NCI-H128 (cell line): ENCODE results near the gene SYNGR4.

ENCODE experiments used
- DNase-seq: peaks from one replicate; lab custom pipeline; 2025; ENCODE audit not compliant: unreplicated experiment; lab: John Stamatoyannopoulos, UW

The SYNGR4 gene

DNA sequence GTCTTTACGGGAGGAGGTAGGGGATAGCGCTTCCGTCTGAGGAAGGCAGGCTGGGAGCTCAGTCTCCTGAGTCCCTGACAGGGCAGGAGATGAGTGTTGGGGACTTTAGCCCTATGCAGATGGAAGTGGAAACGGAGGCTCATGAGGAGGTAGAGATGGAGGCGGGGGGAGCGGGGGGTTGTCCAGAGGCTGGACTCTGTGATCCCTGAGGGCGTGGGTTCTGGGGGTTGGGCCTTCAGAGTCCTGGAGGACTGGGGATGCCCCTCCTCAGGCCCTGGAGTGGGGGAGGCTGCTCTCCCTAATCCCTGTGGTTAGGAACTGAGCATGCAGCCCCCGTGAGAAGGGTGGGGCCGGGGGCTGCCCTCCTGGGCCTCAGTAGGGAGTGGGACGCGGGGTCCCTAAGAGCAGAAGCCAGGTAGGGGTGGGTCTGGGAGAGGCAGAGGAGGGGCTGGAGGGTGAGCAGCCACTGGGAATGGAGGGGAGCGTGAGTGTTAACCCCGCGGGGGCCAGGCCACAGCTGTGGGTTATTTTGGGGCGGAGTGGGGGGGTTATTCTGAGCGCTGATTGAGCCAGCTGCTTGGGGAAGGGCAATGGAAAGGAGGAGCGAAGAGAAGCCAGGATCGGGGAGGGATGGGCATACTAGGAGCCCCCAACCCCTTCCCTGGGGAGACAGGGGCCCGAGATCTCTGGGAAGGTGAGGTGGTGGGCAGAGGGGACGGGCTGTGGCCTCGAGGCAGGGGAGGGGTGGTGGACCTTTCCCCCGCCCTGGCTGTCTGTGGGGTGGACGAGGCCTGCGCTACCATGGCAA lies 32.1 kb downstream of the SYNGR4 start:
- no peak for DNase-seq

DNA sequence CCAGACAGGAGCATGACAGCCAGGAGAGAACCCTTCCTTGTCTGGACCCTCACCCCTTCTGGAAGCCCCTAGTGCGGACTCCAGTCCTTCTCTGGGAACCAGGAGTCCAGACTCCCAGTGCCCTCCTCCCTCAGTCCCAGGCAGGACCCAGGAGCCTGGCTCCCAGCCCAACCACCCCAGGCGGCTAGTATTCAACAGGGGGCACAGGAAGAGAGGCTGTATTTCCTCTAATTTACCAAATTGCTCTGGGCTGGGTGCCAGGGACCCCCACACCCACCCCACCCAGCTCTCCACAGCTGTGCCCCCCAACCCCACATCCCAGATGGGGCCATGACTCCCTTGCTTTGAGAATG lies 32.6 kb downstream of the SYNGR4 start:
- DNase-seq = no peak

DNA sequence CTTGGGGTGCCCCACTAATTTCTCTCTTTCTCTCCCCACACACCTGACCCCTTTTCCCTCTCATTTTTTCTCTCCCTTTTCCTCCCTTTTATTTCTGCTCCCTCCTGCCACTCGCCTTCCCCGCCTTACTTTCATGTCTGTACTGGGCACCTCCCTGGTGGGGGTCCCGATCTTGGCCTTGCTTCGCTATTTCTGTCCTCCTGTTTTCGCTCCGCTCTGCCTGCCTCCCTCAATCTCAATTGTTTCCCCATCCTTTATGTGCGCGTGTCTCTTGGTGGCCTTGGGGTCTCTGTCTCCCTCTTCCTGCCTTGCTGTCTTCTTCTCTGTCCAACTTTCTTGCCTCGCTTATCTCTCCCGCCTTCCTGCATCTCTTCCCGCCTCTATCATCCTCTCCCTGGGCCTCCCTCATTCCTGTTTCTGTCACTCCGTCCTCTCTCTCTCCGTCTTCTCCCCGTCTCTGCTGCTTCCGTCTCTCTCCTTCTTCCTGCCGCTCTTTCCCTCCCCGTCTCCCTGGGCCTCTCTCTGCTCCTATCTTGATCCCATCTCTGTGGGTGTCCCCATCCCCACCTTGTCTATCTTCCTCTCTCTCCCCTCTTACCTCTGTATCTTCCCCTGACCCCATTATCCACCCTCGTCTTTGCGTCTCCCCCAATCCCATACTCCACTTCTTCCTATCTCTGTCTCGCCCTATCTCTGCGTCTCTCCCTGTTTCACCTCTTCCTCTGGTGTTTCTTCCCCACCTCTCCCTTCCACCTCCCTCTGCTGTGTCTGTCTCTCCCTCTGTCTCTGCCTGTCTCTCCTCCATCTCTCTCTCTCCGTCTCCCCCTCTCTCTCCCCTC lies 33.3 kb downstream of the SYNGR4 start:
- DNase-seq = no peak

DNA sequence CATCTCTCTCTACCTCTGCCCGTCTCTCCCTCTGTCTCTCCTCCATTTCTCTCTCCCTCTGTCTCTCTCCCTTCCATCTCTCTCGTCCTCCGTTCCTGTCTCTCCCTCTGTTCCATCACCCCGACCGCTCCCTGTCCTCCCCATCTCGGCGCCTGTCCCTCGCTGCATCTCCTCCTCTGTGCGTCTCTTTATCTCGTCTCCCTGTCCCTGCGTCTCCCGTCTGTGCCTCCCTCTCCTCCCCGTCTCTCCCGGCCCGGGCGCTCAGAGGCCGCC lies 33.9 kb downstream of the SYNGR4 start:
- no peak for DNase-seq

DNA sequence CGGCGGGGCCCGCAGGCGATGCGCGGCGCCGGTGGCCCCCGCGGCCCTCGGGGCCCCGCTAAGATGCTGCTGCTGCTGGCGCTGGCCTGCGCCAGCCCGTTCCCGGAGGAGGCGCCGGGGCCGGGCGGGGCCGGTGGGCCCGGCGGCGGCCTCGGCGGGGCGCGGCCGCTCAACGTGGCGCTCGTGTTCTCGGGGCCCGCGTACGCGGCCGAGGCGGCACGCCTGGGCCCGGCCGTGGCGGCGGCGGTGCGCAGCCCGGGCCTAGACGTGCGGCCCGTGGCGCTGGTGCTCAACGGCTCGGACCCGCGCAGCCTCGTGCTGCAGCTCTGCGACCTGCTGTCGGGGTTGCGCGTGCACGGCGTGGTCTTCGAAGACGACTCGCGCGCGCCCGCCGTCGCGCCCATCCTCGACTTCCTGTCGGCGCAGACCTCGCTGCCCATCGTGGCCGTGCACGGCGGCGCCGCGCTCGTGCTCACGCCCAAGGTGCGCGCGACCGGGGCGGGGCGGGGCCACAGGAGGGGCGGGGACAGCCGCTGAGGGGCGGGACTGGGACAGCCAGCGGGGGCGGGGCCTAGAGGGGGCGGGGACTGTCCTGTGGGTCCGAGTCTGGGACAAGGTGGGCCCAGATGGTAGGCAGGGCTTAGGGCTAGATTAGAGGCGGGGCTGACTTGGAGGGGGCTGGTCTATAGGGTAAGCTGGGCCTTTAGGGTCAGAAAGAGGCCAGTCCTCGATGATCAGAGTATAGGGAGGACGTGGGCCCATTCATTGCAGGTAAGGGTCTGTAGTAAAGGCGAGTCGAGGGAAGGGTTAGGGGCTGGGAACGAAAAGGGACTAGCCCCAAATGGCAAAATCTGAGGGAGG lies 34.4 kb downstream of the SYNGR4 start:
- peak; percentile 71 for DNase-seq

DNA sequence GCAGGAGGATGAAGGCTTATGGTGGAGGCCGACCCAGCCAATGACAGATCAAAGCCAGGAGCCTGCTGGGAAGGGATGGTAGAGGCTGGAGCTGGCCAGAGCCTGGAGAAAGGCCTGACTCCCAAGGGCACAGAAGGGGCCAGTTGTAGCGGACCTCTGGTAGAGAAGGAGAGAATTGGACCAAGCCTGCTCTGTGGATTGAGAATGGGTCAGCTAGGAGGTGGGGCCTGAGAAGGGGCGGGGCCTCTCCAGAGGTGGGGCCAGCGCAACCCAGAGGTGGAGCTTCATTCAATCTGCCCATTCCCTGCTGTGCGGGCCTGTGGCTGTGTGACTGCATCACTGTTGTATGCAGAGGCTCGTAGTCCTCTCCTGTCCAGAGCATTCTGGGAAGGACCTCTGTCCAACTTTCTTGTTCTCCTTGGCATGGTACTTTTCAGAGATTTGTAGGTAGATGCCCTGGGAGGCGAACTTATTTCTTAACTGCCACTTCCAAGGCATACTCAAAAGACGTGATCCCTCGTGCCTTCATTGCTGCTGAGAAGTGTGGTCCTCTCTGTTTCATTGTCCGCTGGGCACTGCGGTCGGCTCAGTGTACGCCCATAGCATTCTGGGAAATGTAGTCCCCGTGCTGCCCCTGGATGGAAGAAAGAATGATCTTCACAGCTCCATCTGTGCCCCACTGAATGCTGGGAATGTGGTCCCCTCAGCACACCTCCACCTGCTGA lies 36.0 kb downstream of the SYNGR4 start:
- DNase-seq = no peak

DNA sequence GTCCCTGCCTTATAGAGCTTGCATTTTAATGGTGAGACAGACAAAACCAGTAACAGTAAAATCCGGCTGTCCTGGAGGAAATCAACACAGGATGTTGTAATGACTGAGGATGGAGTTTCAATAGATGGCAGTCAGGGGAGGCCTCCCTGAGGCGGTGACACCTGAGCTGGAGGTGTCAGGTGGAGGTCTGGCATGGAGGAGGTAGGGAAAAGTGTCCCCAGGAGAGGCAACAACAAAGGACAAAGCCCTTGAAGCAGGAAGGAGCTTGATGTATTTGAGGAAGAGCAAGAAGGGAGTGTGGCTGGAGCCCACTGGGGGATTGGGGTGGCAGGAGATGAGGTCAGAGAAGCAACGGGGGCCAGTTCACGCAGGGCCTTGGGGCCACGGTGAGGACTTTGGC lies 37.1 kb downstream of the SYNGR4 start:
- no peak for DNase-seq

DNA sequence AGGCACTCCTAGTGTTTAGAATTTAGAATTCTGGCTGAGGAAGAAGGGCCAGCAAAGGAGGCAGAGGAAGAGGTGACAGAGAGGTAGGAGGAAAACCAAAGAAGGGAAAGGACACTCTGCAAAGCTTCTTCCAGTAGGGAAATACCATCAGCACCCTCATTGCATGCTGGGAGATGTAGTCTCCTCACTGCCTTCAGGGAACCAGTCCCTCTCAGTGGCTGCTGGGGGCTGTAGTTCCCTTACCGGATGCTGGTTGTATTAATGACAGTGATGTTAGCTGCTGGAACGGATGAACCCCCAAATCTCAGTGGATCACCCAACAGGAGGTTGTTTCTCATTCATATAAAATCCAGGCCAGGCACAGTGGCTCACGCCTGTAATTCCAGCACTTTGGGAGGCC lies 39.4 kb downstream of the SYNGR4 start:
- DNase-seq = no peak

DNA sequence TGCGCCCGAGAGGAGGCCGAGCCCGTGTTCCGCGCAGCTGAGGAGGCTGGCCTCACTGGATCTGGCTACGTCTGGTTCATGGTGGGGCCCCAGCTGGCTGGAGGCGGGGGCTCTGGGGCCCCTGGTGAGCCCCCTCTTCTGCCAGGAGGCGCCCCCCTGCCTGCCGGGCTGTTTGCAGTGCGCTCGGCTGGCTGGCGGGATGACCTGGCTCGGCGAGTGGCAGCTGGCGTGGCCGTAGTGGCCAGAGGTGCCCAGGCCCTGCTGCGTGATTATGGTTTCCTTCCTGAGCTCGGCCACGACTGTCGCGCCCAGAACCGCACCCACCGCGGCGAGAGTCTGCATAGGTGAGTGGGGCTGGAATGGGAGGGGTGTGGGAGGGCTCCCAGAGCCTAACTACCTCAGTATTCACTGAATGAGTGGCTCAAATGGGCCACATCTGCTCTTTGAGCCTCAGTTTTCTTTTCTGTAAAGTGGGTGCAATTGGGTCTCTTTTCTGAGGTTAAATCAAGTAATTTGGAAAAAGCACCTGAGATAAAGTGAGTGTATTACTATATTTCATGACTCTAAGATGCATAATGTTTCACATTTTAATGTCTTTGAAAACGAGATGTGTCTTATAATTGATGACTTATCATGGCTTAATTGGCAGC lies 41.0 kb downstream of the SYNGR4 start:
- DNase-seq = no peak

DNA sequence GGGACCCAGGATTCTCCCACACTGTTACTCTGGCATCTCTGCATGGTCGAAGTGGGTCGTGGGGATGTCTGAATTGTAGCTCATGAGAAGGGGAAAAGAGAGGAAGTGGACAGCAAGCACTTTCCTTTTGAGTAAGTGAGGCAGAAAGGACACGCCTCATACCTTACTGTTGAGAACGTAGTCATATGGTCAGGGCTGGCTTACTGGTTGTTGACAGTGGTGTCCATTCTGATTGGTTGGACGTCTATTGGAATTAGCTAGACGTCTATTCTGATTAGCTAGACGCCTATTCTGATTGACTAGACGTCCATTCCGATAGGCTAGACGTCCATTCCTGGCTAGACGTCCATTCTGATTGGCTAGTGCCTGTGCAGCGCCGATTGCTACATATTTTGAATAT lies 41.7 kb downstream of the SYNGR4 start:
- no peak for DNase-seq

DNA sequence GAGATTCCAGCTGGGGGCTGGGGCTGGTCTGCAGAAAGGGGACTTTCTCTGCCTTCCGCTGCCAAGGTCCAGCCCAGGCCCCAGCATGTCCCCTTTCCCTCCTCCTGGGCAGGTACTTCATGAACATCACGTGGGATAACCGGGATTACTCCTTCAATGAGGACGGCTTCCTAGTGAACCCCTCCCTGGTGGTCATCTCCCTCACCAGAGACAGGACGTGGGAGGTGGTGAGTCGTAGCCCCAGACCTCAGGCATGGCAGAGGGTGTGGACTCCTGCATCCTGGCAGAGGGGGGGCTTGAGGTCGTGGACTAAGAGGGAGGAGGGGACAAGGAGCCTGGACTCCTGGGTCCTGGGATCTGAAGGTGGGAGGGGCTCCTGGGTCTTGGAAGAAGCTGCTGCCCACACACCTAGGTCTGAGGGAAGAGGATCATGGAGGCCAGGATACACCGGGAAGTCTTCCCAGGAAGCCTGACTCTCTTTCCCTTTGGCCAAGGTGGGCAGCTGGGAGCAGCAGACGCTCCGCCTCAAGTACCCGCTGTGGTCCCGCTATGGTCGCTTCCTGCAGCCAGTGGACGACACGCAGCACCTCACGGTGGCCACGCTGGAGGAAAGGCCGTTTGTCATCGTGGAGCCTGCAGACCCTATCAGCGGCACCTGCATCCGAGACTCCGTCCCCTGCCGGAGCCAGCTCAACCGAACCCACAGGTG lies 49.9 kb downstream of the SYNGR4 start:
- no peak for DNase-seq

DNA sequence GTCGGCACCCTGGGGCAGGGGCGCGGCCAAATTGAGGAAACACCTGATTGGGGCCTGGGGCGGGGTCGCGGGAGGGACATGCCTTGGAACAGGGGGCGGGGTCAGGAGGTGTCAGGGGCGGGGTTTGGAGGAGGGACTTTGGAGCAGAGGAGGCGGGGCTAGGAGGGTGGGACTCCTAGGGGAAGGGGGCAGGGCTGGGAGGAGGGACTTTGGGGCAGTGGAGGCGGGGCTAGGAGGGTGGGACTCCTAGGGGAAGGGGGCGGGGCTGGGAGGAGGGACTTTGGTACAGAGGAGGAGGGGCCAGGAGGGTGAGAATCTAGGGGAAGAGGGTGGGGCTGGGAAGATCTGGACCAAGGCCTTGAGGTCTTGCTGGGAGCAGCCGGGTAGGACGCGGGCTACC lies 51.2 kb downstream of the SYNGR4 start:
- DNase-seq = no peak

DNA sequence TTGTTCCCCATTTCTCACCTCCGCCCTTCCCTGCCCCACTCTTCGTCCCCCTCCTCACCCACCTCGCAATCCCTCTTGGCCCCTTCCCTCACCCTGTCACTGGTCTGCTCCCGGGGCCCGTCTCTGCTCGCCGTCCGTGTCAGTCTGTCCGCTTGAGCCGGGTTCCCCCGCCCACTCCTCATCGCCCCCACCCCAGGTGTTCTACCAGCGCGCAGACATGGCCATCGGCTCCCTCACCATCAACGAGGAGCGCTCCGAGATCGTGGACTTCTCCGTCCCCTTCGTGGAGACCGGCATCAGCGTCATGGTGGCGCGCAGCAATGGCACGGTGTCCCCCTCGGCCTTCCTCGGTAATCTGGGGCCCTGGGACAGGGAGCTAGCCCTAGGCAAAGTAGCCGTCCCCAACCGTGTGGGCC lies 51.6 kb downstream of the SYNGR4 start:
- no peak for DNase-seq

DNA sequence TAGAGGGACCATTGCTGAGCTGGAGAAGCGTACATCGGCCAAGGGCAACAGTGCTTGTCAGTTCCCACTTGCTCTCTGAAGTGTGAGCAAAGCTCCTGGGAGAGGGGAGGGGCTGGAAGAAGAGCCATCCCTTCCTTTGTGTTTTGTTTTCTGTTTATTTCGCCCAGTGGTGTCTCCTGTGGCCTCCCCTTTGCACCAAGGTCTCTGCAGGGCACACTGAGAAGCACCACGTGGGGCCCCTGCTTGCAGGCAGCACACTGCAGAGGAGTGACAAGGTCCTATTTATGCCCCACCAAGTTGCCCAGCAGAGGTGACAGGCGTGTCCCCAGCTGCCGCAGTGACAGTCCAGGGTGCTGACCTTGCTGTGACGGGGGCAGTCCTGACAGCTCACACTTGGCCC lies 53.3 kb downstream of the SYNGR4 start:
- DNase-seq = no peak

DNA sequence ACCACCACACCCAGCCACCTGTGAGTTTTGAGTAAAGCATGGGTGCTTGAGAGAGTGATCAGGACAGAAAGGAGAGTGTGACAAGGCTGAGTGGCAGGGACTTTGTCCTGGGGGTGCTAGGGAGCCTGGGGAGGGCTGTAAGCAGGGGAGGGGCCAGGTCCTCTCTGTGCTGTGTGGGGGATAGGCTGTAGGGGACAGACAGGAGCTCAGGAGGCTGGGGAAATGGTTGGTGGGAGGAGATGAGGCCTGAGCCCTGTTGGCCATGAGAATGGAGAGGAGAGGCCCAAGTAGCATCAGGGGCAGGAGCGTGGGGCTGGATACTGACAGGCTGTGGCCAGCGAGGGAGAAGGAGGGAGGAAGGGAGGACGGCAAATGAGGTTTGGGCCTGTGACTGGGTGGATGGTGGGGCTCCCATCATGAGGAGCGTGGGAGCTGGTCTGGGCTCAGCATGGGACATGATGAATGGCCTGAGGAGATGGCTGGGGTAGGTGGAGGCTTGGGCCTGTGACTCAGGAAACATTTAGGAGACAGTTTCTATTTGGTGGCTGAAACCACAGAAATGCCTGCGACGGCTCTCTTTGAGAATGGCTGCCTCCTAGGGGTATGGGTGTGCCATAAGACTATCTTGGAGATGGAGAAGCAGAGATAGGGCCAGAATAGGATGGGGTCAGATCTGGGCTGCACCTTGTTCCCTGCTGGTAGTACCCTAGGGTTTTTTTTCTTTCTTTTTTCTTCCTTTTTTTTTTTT lies 54.3 kb downstream of the SYNGR4 start:
- DNase-seq = no peak

DNA sequence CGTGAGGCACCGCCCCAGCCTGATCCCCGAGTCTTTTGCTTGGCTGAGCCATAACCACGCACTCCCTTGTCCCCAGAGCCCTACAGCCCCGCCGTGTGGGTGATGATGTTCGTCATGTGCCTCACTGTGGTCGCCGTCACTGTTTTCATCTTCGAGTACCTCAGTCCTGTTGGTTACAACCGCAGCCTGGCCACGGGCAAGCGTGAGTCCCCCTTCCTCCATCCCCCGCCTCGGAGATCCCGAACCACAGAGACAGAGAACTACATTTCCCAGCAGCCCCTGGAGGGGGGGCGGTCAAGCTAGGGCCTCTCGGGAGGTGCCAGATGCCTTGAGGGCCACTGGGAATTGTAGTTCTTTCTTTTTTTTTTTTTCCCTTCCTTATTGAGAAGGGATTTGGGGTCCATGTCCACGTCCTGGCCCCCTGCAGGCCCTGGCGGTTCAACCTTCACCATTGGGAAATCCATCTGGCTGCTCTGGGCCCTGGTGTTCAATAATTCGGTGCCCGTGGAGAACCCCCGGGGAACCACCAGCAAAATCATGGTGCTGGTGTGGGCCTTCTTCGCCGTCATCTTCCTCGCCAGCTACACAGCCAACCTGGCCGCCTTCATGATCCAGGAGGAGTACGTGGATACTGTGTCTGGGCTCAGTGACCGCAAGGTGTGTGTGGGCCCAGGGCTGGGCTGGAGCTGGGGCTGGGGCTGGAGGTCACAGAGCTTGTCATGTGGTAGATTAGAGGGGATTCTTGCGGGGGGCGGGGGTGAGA lies 55.2 kb downstream of the SYNGR4 start:
- DNase-seq = no peak

DNA sequence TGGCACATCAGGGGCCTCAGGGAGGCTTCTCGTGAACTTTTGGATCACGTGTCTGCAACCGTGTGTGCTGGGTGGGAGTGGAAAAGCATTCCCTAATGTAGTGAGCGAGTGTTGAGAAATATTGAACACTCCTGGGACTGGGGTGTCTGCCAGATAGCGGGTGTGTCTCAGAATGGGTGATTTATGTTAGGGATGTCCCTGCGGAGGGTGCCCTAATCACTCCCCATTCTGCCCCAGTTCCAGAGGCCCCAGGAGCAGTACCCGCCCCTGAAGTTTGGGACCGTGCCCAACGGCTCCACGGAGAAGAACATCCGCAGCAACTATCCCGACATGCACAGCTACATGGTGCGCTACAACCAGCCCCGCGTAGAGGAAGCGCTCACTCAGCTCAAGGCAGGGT lies 57.4 kb downstream of the SYNGR4 start:
- no peak for DNase-seq

DNA sequence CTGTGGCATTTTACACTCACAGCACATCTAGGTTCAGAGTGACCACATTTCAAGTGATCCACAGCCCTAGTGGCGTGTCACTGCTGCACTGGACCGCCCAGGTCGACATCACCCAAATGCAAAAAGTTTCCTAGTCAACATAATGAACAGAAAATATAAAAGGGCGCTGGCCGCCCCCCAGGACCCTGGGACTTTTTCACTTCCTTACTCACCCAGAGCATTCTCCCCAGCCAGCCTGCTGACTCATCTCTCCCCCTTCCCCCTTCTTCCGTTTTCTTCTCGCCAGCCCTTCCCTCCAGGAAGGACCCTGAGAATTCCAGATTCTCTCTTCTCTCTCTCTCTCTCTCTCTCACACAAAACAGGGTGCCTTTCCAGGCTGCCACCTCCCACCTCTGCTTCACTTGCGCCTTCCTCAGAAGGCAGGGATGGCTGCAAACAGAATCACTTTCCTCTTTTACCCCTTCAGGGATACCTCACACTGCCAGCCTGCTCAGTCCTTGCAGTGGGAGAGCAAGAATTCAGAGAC lies 60.6 kb downstream of the SYNGR4 start:
- DNase-seq = no peak
